GM23338 (cell line): ENCODE data around the gene ERRFI1.

Experiments used
- CREB1 ChIP-seq: fragments of 250-450 bp; sonication (Bioruptor Pico); IDR thresholded peaks from 2 replicates; pipeline ENCODE4 v1.5.0; 2020; ENCODE audit warnings: low read depth, mild to moderate bottlenecking, moderate library complexity
- CTCF ChIP-seq, 2 experiments: fragments of 200-600 bp in 1 of 2; sonication (generic) in 1 of 2; conservative IDR thresholded peaks; 2 replicates each; pipeline versions ENCODE4 v1.5.1 to v1.6.1; 2016 to 2017; ENCODE audit warnings: antibody characterized with exemption in 2 of 2, low read depth in 2 of 2, mild to moderate bottlenecking in 2 of 2, moderate library complexity in 1 of 2
- EZH2 ChIP-seq: fragments of 200-600 bp; sonication (generic); IDR thresholded peaks from one replicate; pipeline ENCODE4 v1.8.0; 2017; ENCODE audit warnings: antibody characterized with exemption, mild to moderate bottlenecking, low read depth; ENCODE audit not compliant: unreplicated experiment
- EZH2phosphoT487 ChIP-seq: fragments of 200-600 bp; sonication (generic); IDR thresholded peaks from one replicate; pipeline ENCODE4 v1.8.1; 2018; ENCODE audit warnings: antibody characterized with exemption; ENCODE audit not compliant: unreplicated experiment
- JUNB ChIP-seq: IDR thresholded peaks from one replicate; pipeline ENCODE4 v1.6.1; 2016; ENCODE audit warnings: antibody characterized with exemption; ENCODE audit not compliant: unreplicated experiment
- NANOG ChIP-seq: IDR thresholded peaks from 2 replicates; pipeline ENCODE4 v1.6.1; 2016; ENCODE audit warnings: antibody characterized with exemption, borderline replicate concordance
- POLR2AphosphoS5 ChIP-seq: IDR thresholded peaks from 2 replicates; pipeline ENCODE4 v1.6.1; 2016; ENCODE audit warnings: antibody characterized with exemption, low read depth
- REST ChIP-seq: IDR thresholded peaks from one replicate; pipeline ENCODE4 v1.6.1; 2018; ENCODE audit warnings: antibody characterized with exemption; ENCODE audit not compliant: unreplicated experiment
- STAT1 ChIP-seq: IDR thresholded peaks from one replicate; pipeline ENCODE4 v1.6.1; 2016; ENCODE audit warnings: antibody characterized with exemption; ENCODE audit not compliant: unreplicated experiment
- TF ChIP-seq, protein P1 (sequence below): IDR thresholded peaks from 2 replicates; pipeline ENCODE4 v1.6.1; 2016; ENCODE audit warnings: antibody characterized with exemption
- TF ChIP-seq, protein P2 (sequence below): fragments of 250-450 bp; sonication (Bioruptor Pico); IDR thresholded peaks from 2 replicates; pipeline ENCODE4 v1.5.0; 2020; ENCODE audit warnings: mild to moderate bottlenecking, moderate library complexity

DNA sequence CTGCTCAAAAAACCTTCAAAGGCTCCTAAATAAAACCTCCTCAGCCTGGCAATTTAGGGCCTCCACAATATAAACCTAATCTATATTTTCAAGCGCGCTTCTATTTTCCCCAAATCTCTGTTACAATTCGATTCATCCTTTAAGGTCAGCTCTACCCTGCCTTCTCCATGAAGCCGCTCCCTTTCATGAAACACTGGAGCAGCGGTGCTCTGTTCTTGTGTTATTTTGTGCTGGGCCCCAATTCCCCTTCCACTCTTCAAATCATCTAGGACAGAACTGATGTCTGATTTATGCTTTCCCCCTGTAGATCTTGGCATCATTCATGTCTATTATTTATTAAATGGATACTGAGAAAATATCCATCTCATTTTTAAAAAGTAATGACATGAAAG, 6.9 kb downstream of the ERRFI1 start:
- TF ChIP-seq CTCF (conservative IDR thresholded peaks at IDR 0.05; ENCODE audit: low read depth in 2 of 2) (no peak), EZH2phosphoT487 (no peak), POLR2AphosphoS5 (no peak), CREB1 (CRISPR knock-in tag) (no peak), EZH2 (no peak), REST (no peak), STAT1 (no peak), JUNB (no peak), NANOG (no peak)
- TF ChIP-seq, protein P1, sequence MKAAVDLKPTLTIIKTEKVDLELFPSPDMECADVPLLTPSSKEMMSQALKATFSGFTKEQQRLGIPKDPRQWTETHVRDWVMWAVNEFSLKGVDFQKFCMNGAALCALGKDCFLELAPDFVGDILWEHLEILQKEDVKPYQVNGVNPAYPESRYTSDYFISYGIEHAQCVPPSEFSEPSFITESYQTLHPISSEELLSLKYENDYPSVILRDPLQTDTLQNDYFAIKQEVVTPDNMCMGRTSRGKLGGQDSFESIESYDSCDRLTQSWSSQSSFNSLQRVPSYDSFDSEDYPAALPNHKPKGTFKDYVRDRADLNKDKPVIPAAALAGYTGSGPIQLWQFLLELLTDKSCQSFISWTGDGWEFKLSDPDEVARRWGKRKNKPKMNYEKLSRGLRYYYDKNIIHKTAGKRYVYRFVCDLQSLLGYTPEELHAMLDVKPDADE = no peak
- TF ChIP-seq, protein P2, sequence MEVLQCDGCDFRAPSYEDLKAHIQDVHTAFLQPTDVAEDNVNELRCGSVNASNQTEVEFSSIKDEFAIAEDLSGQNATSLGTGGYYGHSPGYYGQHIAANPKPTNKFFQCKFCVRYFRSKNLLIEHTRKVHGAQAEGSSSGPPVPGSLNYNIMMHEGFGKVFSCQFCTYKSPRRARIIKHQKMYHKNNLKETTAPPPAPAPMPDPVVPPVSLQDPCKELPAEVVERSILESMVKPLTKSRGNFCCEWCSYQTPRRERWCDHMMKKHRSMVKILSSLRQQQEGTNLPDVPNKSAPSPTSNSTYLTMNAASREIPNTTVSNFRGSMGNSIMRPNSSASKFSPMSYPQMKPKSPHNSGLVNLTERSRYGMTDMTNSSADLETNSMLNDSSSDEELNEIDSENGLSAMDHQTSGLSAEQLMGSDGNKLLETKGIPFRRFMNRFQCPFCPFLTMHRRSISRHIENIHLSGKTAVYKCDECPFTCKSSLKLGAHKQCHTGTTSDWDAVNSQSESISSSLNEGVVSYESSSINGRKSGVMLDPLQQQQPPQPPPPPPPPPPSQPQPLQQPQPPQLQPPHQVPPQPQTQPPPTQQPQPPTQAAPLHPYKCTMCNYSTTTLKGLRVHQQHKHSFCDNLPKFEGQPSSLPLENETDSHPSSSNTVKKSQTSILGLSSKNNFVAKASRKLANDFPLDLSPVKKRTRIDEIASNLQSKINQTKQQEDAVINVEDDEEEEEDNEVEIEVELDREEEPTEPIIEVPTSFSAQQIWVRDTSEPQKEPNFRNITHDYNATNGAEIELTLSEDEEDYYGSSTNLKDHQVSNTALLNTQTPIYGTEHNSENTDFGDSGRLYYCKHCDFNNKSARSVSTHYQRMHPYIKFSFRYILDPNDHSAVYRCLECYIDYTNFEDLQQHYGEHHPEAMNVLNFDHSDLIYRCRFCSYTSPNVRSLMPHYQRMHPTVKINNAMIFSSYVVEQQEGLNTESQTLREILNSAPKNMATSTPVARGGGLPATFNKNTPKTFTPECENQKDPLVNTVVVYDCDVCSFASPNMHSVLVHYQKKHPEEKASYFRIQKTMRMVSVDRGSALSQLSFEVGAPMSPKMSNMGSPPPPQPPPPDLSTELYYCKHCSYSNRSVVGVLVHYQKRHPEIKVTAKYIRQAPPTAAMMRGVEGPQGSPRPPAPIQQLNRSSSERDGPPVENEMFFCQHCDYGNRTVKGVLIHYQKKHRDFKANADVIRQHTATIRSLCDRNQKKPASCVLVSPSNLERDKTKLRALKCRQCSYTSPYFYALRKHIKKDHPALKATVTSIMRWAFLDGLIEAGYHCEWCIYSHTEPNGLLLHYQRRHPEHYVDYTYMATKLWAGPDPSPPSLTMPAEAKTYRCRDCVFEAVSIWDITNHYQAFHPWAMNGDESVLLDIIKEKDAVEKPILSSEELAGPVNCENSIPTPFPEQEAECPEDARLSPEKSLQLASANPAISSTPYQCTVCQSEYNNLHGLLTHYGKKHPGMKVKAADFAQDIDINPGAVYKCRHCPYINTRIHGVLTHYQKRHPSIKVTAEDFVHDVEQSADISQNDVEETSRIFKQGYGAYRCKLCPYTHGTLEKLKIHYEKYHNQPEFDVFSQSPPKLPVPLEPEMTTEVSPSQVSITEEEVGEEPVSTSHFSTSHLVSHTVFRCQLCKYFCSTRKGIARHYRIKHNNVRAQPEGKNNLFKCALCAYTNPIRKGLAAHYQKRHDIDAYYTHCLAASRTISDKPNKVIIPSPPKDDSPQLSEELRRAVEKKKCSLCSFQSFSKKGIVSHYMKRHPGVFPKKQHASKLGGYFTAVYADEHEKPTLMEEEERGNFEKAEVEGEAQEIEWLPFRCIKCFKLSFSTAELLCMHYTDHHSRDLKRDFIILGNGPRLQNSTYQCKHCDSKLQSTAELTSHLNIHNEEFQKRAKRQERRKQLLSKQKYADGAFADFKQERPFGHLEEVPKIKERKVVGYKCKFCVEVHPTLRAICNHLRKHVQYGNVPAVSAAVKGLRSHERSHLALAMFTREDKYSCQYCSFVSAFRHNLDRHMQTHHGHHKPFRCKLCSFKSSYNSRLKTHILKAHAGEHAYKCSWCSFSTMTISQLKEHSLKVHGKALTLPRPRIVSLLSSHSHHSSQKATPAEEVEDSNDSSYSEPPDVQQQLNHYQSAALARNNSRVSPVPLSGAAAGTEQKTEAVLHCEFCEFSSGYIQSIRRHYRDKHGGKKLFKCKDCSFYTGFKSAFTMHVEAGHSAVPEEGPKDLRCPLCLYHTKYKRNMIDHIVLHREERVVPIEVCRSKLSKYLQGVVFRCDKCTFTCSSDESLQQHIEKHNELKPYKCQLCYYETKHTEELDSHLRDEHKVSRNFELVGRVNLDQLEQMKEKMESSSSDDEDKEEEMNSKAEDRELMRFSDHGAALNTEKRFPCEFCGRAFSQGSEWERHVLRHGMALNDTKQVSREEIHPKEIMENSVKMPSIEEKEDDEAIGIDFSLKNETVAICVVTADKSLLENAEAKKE (CRISPR knock-in tag) = no peak
